ENCODE data around the gene RFX1.
"Not testable (repeated sequence)": the region's sequence is repeated elsewhere in the genome, so short reads cannot be mapped to it uniquely, and the experiment has no call there.

RFX1 gene

GRCh38 chr19:14006085-14006765 lies at the start of gene RFX1:
RFX1 (minus strand) TSS chr19:14006320; CDS start chr19:13993843, 12,477 bp downstream.
- DNase-seq = peak; percentile 99

DNA sequence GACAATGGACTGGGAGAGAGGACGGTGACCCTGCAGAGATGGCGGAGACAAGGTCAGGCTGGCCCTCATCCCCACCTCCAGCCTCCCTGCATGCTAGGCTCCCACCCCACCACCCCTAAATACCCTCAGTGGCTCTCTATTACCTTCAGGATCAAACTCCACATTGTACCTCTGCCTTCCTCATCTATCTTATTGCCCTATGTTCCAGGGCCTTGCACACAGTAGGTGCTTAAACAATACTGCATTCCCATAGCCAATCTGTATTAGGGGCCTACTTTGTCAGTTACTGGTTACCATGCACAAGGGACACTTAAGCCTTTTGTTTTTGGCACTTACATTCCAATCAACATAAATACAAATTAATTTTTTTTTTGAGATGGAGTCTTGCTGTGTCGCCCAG lies 49.3 kb upstream of the RFX1 start:
- DNase-seq = no peak

DNA sequence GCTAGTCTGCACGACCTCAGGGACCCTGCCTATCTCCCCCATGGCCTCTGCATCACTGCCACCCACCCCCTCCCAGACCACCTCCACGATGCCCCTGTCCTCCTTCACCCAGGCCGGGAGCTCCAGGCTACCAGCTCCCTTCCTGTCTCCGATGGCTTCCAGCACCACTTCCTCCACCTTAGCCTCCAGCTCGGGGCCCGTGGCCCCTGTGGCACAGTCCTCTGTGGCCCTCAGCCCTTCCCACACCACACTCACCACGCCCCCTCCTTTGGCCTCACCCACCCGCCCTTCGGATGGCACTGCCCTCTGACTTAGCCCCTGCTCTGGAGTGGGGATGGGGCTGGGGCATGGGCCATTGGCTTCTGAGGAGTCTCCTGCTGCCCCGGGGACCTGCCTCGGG lies 48.6 kb upstream of the RFX1 start:
- no peak for DNase-seq

GRCh38 chr19:14054099-14054498 lies 48.0 kb upstream of the RFX1 start:
- DNase-seq = no peak

- no peak for DNase-seq
Observed at GRCh38 chr19:14053500-14053899, 47.4 kb upstream of the RFX1 start.

DNA sequence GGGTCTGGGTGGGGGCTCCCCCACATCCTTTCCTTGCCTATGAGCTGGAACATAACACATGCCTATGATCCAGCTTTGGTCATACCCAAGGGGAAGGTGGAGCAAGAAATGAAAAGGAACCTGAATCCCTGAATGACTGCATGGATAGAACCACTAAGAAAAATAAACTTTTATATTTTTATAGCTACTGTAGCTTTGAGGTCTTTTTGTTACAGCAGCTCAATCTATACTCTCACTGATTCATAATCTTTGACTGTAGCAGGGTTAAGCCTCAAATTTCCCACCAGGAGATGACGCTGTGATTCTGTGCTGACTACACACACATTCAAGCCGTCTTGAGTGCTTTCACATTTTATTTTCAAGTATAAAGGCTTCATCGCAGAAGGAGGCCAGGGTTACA lies 46.9 kb upstream of the RFX1 start:
- no peak for DNase-seq

DNA sequence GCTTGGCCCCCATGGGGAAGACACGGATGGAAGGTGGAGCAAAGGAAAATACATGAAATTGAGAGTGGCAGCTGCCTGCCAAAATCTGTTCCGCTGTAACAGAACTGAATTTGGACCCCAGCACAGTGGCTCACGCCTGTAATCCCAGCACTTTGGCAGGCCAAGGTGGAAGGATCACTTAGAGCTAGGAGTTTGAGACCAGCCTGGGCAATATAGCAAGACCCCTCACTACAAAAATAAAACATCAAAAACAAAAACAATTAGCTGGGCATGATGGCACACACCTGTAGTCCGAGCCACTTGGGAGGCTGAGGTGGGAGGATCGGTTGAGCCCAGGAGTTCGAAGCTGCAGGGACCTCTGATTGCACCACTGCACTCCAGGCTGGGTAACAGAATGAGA lies 46.4 kb upstream of the RFX1 start:
- DNase-seq = no peak

- no peak for DNase-seq
Observed at GRCh38 chr19:14051980-14052379, 45.9 kb upstream of the RFX1 start.

GRCh38 chr19:14050961-14051360 lies 44.8 kb upstream of the RFX1 start:
- not testable (repeated sequence) for DNase-seq

DNA sequence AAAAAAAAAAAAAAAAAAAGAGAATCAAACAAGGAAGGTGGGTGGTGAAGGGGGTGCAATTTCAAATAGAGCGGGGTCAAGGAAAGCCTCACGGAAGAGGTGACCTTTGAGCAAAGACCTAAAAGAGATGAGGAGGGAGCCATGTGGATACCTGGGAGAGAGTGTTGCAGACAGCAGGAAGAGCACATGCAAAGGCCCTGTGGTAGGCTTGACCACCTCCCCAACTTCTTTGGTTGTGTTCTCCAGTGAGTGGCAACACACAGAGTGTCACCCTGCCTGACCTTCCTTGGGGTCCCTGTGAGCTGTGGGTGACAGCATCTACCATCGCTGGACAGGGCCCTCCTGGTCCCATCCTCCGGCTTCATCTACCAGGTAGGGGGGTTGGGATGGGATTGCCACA lies 44.4 kb upstream of the RFX1 start:
- no peak for DNase-seq

DNA sequence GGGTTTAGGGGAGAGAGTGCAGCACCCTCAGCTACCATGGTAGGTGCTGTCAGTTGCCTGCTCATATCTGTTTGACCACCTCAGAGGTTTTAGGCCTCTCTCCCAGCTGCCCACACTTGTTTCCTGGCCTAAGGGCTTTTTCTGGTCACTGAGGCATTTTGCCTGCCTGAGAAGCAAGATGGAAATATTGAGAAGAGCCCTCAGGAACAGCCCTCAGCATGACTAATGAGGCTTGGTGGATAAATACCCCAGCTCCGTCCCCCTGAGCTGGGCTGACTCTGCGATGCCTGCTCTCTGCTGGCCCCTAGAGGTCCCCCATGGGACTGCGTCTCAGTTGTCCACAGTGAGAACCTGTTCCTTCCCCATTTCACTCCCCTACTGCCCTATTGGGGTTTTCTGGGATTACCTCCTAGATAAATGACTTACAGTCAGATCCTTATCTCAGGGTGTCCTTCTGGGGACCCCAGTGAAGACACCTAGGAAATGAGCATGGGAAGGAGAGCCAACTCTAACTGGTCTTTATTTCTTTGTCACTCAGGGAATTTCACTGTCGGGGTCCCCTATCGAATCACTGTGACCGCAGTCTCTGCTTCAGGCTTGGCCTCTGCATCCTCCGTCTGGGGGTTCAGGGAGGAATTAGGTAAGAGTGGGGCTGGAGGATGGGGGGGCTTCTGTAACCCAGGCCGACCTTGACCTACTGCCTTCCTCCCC lies 42.5 kb upstream of the RFX1 start:
- DNase-seq = no peak

- not testable (repeated sequence) for DNase-seq
Observed at GRCh38 chr19:14047866-14048265, 41.7 kb upstream of the RFX1 start.

DNA sequence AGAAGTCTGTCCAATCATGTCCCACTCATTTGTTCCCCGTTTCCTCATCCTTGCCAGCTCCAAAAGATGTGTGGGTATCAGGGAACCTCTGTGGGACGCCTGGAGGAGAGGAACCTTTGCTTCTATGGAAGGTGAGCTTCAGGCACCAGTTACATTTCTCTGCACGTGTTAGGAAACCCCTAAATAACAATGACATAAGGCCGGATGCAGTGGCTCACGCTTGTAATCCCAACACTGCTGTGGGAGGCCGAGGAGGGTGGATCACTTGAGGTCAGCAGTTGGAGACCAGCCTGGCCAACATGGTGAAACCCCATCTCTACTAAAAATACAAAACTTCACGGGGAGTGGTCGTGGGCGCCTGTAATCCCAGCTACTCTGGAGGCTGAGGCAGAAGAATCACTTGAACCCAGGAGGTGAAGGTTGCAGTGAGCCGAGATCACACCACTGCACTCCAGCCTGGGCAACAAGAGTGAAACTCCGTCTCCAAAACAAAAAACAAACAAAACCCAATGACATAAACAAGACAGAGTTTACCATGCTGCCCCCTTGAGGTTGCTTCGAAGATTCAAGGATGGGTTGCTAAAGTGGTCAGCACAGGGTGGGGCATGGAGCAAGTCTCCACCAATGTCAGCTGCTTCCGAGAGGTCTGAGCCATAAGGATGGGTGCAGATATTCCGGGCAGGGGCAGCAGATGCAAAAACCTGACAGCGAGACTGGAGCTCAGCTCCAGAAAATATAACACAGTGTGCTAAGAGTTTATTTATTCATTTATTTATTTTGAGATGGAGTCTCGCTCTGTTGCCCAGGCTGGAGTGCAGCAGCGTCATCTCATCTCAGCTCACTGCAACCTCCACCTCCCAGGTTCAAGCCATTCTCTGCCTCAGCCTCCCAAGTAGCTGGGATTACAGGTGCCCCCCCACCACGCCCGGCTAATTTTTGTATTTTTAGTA lies 36.8 kb upstream of the RFX1 start:
- peak; percentile 7 for DNase-seq

GRCh38 chr19:14039181-14039580 lies 33.1 kb upstream of the RFX1 start:
- no peak for DNase-seq

DNA sequence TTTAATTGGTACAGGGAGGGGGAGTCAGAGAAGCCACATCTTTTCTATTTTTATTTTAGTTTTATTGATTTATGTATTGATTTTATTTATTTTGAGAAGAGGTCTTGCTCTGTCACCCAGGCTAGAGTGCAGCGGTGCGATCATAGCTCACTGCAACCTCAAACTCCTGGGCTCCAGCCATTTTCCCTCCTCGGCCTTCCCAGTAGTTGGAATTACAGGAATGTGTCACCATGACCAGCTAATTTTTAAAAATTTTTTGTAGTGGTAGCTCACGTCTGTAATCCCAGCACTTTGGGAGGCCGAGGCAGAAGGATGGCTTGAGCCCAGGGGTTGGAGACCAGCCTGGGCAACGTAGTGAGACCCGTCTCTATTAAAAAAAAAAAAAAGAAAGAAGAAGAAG lies 29.6 kb upstream of the RFX1 start:
- DNase-seq = no peak

DNA sequence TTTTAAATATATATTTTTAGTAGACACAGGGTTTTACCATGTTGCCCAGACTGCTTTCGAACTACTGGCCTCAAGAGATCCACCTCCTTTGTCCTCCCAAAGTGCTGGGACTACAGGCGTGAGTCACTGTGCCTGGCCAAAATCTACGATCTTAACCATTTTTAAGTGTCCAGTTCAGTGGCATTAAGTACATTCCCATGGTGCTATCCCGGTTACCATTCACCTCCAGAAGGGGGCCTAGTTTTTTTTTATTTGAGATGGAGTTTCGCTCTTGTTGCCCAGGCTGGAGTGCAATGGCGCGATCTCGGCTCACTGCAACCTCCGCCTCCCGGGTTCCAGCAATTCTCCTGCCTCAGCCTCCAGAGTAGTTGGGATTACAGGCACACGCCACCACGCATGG lies 29.0 kb upstream of the RFX1 start:
- not testable (repeated sequence) for DNase-seq

GRCh38 chr19:14033946-14034345 lies 27.8 kb upstream of the RFX1 start:
- no peak for DNase-seq

DNA sequence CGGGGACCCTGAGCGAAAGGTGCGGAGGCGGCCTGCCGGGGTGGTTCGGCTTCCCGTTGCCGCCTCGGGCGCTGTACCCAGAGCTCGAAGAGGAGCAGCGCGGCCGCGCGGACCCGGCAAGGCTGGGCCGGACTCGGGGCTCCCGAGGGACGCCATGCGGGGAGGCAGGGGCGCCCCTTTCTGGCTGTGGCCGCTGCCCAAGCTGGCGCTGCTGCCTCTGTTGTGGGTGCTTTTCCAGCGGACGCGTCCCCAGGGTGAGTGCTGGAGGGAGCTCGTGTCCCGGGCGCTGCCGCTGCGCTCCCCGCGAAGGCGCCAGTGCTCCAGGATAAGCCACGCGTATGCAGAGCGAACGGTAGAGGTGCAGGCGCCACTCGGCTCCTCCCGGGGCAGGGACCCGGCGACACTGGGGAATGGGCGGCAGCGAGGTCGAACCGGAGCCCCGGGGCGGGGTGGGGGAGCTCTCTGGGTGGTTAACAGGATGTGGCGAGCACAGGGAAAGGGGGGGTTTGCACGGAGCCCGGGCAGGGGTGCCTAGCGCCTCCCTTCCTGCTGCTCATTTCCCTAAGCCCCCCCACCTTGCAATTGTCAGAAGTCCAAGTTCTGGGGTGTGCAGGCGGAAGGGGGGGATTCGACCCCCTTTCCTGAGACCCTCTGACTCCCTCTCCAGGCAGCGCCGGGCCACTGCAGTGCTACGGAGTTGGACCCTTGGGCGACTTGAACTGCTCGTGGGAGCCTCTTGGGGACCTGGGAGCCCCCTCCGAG lies 25.8 kb upstream of the RFX1 start, which contains the start of gene IL27RA:
TSS of gene IL27RA (plus strand) at position 44 of the 762 bp plus-strand sequence. CDS start at position 155, 111 bp downstream.
- DNase-seq = peak; percentile 49

DNA sequence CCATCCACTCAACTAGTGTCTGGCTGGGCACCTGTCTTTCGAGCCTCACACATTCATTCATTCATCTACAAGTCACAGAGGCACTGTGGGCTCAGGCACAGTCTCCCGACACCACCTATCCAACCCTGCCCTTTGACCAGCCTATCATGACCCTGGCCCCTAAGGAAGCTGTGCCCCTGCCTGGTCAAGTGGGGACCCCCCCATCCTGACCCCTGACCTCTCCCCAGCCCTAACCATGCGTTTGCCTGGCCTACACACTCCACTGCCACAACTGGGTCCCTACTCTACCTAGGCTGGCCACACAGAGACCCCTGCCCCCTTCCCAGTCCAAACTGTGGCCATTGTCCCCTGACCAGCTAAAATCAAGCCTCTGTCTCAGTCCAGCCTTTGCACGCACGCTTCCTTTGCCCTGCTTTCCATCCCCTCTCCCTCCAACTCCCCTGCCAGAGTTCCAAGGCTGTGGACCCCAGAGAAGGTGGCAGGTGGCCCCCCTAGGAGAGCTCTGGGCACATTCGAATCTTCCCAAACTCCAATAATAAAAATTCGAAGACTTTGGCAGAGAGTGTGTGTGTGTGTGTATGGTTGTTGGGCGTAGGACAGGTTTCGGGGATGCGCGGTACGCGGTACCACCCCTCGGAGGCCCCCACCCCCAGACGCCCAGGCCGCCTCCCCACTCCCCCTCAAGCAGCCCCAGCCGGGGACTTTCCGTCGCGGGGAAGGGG lies 25.0 kb upstream of the RFX1 start:
- no peak for DNase-seq

DNA sequence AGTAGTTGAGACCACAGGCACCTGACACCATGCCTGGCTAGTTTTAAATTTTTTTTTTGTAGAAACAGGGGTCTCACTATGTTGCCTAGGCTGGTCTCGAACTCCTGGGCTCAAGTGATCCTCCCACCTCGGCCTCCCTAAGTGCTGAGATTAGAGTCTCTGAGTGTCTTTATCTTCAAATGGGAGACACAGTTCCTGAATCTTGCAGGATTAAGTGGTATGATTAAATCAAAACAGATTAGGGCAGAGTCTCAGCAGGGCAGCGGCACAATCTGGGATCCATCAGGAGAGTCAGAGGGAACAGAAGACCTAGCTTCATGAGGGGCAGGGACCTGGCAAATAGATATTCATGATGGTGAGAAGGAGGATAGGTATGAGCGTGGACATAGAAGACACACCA lies 22.8 kb upstream of the RFX1 start:
- DNase-seq = no peak

DNA sequence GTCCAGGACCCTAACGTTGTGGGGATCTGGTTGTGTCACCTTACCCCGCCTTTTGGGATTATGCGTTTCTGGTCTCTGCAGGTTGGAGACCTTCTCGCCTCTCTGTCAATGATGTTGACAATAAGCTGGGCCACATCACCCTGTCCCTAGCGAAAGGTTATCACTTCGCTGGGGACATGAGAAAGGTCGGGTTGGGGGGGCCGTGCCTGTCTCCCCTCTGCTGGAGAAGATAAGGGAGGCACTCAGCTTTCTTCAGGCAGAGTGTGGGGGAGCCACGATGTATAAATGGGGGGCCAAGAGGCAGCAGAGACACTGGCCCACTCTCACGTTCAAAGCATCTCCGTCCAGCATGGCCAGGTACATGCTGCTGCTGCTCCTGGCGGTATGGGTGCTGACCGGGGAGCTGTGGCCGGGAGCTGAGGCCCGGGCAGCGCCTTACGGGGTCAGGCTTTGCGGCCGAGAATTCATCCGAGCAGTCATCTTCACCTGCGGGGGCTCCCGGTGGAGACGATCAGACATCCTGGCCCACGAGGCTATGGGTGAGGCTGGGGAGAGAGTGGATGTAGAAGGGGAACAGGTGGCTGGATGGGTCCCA lies 21.8 kb upstream of the RFX1 start, which contains the start of gene RLN3:
TSS of gene RLN3 (plus strand) at position 293 of the 595 bp plus-strand sequence. CDS start at position 350, 57 bp downstream.
- no peak for DNase-seq

Data from GF-D8 (cell line).